NB4 (cell line): Measurements from ENCODE around the gene SLC35G3.

ENCODE experiments used
- MYC ChIP-seq: IDR thresholded peaks from 2 replicates; pipeline ENCODE4 v1.6.1; 2011; ENCODE audit warnings: low read depth, low read length
- TF ChIP-seq, protein P1 (sequence below): IDR thresholded peaks from one replicate; pipeline ENCODE4 v1.5.1; 2012; ENCODE audit warnings: low read depth, low read length

DNA sequence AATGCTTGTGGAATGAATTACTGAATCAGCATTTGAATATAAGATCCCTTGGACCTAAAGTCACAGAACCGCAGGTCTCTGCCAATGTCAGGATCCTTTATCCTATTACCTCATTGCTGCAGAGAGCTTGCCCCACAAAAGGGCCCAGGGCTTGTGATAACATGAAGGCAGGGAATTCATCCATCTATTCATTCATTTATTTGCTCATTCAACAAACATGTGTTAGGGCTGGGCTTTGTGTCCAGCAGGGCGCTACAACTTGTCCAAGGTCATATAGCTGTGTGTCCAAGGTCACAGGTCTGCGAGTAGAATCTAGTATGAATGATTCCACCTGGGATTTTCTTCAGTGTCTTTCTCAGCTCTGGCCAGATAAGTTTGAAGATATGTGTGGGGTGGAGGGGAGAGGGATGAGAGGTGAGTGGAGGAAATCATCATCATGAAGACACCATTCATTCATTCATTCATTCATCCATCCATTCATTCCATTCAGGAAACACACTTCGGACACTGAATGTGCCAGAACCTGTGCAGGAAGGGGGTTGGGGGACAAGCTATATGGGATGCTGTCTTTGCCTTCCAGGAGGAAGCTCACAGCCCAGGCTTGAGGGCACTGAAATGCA lies 47.9 kb downstream of the SLC35G3 start:
- TF ChIP-seq, protein P1, sequence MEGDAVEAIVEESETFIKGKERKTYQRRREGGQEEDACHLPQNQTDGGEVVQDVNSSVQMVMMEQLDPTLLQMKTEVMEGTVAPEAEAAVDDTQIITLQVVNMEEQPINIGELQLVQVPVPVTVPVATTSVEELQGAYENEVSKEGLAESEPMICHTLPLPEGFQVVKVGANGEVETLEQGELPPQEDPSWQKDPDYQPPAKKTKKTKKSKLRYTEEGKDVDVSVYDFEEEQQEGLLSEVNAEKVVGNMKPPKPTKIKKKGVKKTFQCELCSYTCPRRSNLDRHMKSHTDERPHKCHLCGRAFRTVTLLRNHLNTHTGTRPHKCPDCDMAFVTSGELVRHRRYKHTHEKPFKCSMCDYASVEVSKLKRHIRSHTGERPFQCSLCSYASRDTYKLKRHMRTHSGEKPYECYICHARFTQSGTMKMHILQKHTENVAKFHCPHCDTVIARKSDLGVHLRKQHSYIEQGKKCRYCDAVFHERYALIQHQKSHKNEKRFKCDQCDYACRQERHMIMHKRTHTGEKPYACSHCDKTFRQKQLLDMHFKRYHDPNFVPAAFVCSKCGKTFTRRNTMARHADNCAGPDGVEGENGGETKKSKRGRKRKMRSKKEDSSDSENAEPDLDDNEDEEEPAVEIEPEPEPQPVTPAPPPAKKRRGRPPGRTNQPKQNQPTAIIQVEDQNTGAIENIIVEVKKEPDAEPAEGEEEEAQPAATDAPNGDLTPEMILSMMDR = no peak
- TF ChIP-seq MYC = no peak
